ENCODE results near the gene STEAP4.

STEAP4 gene

DNA sequence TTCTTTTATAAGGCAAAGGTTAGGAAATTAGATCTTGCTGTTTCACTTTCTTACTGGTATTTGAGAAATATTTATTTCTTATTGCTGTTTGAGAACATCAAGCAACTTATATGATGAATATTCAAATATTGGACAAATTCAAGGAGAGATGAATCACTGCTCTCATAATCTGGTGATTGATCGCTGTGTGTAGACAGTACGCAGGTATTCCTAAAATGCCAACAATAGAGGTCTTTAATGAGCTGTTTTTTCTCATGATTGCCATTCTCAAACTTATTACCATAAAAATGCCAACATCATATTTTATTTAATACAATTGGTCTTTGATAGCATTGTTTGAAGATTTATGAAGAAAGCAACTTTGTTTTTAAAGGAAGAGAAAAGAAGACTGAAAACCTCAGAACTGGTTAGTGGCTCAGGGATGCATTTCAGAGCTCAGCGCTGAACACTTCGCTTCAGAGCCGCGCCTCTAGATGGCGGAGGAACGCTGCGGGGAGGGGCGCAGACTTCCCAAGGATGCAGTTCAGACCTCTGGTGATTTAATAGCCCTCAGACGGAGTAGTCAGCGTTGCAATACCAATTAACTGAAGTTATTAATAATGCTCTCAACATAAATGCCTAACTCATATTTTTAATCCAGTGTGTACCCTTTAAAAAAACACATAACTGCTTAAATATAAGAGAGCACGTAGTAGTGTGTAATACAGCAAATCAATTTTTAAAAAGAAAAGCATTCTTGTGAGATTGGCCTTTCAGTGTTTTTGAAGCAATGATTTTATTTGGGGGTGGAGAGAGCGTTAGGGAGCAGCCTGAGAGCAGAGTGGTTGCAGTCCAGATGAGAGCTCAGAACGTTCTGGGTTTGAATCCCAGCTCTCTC lies 38.5 kb upstream of the STEAP4 start:
- no peak overlapping the region for H3K4me3 ChIP-seq (ENCODE audit: low read depth, low read length)
- peak; percentile 33 for DNase-seq (ENCODE audit: low read depth, low spot score)
- in situ Hi-C loops (cut with HindIII; ENCODE audit: low sequenced_read_pairs) = no loop called here
- TF ChIP-seq, protein P1, sequence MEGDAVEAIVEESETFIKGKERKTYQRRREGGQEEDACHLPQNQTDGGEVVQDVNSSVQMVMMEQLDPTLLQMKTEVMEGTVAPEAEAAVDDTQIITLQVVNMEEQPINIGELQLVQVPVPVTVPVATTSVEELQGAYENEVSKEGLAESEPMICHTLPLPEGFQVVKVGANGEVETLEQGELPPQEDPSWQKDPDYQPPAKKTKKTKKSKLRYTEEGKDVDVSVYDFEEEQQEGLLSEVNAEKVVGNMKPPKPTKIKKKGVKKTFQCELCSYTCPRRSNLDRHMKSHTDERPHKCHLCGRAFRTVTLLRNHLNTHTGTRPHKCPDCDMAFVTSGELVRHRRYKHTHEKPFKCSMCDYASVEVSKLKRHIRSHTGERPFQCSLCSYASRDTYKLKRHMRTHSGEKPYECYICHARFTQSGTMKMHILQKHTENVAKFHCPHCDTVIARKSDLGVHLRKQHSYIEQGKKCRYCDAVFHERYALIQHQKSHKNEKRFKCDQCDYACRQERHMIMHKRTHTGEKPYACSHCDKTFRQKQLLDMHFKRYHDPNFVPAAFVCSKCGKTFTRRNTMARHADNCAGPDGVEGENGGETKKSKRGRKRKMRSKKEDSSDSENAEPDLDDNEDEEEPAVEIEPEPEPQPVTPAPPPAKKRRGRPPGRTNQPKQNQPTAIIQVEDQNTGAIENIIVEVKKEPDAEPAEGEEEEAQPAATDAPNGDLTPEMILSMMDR (IDR thresholded peaks at IDR 0.05; ENCODE audit: low read depth, low read length) = peak; percentile 70

DNA sequence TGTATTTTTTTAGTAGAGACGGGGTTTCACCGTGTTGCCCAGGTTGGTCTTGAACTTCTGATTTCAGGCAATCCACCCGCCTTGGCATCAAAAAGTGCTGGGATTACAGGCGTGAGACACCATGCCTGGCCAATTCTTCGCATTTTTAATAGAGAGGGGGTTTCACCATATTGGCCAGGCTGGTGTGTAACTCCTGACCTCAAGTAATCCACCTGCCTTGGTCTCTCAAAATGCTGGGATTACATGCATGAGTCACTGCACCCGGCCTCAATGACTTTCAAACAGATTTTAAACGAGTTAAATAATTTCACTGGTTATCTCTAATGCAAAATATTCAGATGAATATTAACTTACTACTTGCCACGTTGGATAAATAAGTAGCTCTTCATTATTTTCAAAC lies 37.6 kb upstream of the STEAP4 start:
- in situ Hi-C loops (cut with HindIII; ENCODE audit: low sequenced_read_pairs) = no loop called here
- TF ChIP-seq, protein P1 (IDR thresholded peaks at IDR 0.05; ENCODE audit: low read depth, low read length) = no peak
- H3K4me3 ChIP-seq (ENCODE audit: low read depth, low read length) = no peak overlapping the region
- DNase-seq (ENCODE audit: low read depth, low spot score) = no peak

DNA sequence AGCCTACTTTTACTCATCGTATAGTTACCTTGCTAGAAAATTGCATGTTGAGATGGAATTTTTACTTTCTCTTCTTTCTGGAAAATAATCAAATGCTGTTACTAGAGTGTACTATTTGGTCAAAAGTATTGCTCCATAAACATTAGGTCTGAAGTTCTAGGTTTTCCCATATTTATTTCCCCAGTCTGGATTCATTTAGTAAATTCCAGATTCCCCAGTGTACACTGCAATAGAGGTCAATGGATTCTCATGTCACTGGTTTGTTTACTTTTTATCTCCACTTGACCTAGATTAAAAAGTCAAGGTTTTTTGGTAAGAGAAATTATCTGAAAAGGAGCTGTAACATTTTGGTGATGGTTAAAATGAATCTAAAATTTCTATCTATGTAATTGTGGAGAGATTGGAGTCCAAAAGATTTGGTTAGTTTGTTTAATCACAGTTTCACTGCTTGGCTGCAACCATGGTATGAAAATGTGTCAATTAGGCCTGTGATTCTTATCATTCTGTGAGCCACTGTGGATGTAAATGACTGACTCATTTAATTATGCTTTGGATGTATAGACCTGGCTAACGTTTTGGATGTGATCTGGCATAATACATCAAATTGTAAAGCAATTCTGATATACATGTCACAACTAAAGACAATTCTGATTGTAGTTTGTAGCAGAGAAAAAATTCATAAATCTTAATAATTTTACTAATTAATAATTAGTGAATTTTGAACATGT lies 32.7 kb upstream of the STEAP4 start:
- TF ChIP-seq, protein P1 (IDR thresholded peaks at IDR 0.05; ENCODE audit: low read depth, low read length) = no peak
- no peak overlapping the region for H3K4me3 ChIP-seq (ENCODE audit: low read depth, low read length)
- no peak for DNase-seq (ENCODE audit: low read depth, low spot score)
- in situ Hi-C loops (cut with HindIII; ENCODE audit: low sequenced_read_pairs) = no loop called here

DNA sequence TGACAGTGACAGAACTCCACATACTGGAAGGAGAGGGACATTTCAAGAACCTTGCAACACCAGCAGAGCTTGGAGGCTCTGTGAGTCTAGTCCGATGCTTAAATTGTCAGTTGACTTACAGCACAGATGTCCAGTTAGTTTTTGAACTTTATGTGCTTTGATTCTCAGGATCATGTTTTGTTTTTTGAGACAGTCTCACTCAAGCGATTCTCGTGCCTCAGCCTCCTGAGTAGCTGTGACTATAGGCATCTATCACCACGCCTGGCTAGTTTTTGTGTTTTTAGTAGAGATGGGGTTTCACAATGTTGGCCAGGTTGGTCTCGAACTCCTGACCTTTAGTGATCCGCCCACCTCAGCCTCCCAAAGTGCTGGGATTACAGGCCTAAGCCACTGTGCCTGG lies 31.8 kb upstream of the STEAP4 start:
- H3K4me3 ChIP-seq (ENCODE audit: low read depth, low read length) = no peak overlapping the region
- in situ Hi-C loops (cut with HindIII; ENCODE audit: low sequenced_read_pairs) = no loop called here
- DNase-seq (ENCODE audit: low read depth, low spot score) = no peak
- TF ChIP-seq, protein P1 (IDR thresholded peaks at IDR 0.05; ENCODE audit: low read depth, low read length) = no peak

DNA sequence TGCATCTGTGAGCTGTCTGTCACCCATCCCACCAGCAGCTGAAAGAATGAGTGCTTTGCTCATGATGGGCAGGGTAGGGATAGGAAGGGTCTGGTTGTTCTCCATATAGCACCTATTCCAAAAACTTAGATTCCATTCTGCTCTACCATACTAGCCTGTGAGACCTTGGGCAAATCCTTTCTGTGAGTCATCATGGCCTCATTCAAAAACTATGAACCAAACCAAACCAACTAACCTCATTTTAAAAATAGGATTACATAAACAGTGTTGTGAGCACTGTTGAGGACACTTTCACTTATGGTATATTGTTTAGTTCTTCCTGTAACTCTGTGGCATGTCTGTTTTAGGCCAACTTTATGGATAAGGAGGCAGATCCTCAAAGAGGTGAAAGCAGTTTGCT lies 30.9 kb upstream of the STEAP4 start:
- in situ Hi-C loops (cut with HindIII; ENCODE audit: low sequenced_read_pairs) = no loop called here
- no peak overlapping the region for H3K4me3 ChIP-seq (ENCODE audit: low read depth, low read length)
- peak; percentile 67 for DNase-seq (ENCODE audit: low read depth, low spot score)
- TF ChIP-seq, protein P1 (IDR thresholded peaks at IDR 0.05; ENCODE audit: low read depth, low read length) = no peak

DNA sequence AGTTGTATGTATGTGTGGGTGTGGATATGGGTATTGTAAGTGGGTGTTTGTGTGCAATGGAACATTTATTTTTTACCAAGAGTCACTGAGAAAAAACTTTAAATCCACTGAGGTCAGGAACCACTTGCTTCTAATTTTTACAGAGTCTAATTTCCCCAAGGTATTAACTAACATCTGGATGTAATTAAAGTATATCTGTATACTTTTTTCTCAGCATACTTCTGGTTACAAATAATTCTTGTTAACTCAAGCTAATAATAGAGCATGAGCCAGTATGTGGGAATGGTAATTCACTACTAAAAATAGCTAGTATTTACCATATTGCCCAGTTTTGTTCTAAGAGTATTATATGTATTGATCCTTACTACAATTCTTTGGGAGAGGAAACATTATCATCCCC lies 24.6 kb upstream of the STEAP4 start:
- in situ Hi-C loops (cut with HindIII; ENCODE audit: low sequenced_read_pairs) = no loop called here
- TF ChIP-seq, protein P1 (IDR thresholded peaks at IDR 0.05; ENCODE audit: low read depth, low read length) = no peak
- no peak overlapping the region for H3K4me3 ChIP-seq (ENCODE audit: low read depth, low read length)
- no peak for DNase-seq (ENCODE audit: low read depth, low spot score)

Measured in astrocyte of the spinal cord (primary cell).